ENCODE data around the gene CD151. TPM values are rescaled to one million over a fixed set of nuclear protein-coding genes. Genes with fewer than 3 reads are reported as not detected.
A peak's percentile ranks its signal among the peaks of the same experiment; 100 is the strongest.

Gene CD151
- total and polyA plus RNA-seq, 10 donors: 38.0 to 142 (median 81.4) TPM

DNA sequence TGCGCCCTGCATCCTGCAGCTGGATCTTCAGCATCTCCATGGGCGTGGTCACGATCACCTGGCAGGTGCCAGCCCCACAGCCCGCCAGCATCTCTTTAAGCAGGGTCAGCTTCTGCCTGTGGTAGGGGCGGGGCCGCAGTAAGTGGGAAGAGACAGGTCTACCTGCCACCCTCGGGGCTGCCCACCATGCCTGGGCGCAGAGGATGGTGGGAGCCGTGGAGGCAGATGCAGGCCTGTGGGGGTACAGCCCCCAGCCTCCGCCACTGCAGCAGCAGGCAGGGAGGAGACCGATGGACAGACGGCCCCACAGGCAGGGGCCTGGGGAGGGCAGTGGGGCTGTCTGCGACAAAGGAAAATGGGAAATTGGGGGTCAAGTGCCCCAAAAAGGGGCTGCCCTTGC, 39.9 kb upstream of the CD151 start:
- H3K27me3 ChIP-seq (replicated peaks in 1 of 7): peaks cover 0 to 32% (median 26%) of the 10 kb centered on the region in 7 donors
- H3K9me3 ChIP-seq: no peaks in the 10 kb centered on the region
- no peak for TF ChIP-seq POLR2A (IDR thresholded peaks at IDR 0.05)
- no peak for TF ChIP-seq POLR2AphosphoS5 (IDR thresholded peaks at IDR 0.05)
- TF ChIP-seq, protein P1, sequence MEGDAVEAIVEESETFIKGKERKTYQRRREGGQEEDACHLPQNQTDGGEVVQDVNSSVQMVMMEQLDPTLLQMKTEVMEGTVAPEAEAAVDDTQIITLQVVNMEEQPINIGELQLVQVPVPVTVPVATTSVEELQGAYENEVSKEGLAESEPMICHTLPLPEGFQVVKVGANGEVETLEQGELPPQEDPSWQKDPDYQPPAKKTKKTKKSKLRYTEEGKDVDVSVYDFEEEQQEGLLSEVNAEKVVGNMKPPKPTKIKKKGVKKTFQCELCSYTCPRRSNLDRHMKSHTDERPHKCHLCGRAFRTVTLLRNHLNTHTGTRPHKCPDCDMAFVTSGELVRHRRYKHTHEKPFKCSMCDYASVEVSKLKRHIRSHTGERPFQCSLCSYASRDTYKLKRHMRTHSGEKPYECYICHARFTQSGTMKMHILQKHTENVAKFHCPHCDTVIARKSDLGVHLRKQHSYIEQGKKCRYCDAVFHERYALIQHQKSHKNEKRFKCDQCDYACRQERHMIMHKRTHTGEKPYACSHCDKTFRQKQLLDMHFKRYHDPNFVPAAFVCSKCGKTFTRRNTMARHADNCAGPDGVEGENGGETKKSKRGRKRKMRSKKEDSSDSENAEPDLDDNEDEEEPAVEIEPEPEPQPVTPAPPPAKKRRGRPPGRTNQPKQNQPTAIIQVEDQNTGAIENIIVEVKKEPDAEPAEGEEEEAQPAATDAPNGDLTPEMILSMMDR (IDR thresholded peaks at IDR 0.05 in 8 of 11, conservative IDR thresholded peaks at IDR 0.05 in 3 of 11): no peak
- H3K36me3 ChIP-seq: peaks cover 0 to 42% (median 25%) of the 10 kb centered on the region in 6 donors
- H3K4me1 ChIP-seq: peaks cover 15 to 63% (median 46%) of the 10 kb centered on the region in 6 donors
- H3K4me3 ChIP-seq: no peak overlapping the region
- peak; percentile 70 for DNase-seq
- WGBS, 5 donors: 90 to 97% (median 96%) methylated on average over 8 to 13 of the region's 13 CpGs
- intact Hi-C loops (cut with DNase I; ENCODE audit: low total_unique reads): no loop called here
- H3K27ac ChIP-seq: no peak overlapping the region

DNA sequence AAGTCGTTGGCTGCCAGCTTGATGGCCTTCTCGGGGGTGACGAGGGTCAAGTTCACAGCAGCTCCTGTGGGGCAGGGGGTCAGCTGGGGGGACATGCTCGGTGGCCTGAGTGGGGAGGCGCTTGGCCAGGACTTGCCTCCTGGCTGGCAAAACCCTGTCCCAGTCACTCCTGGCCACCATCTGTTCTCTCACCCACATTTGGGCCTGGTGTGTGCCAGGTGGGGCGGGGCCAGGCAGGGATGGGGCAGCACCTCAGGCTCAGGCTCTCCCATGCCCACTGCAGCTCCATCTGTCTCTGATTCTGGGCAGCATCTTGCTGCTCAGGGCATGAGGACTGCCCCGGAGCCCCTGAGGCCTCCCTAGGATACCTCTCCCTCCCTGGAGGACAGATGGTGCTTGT, 39.2 kb upstream of the CD151 start:
- TF ChIP-seq, protein P1 (IDR thresholded peaks at IDR 0.05 in 8 of 11, conservative IDR thresholded peaks at IDR 0.05 in 3 of 11): no peak
- TF ChIP-seq POLR2A (IDR thresholded peaks at IDR 0.05) (no peak), POLR2AphosphoS5 (IDR thresholded peaks at IDR 0.05) (no peak)
- H3K27me3 ChIP-seq (replicated peaks in 1 of 7): peaks cover 0 to 25% (median 20%) of the 10 kb centered on the region in 7 donors
- DNase-seq: no peak
- H3K4me1 ChIP-seq: peaks cover 15 to 60% (median 46%) of the 10 kb centered on the region in 6 donors
- 85 to 96% (median 91%) methylated on average over 5 to 7 of the region's 7 CpGs for whole genome bisulfite sequencing, 5 donors
- H3K27ac ChIP-seq: no peak overlapping the region
- H3K9me3 ChIP-seq: no peaks in the 10 kb centered on the region
- intact Hi-C loops (cut with DNase I; ENCODE audit: low total_unique reads): no loop called here
- H3K36me3 ChIP-seq: peaks cover 0 to 42% (median 25%) of the 10 kb centered on the region in 6 donors
- H3K4me3 ChIP-seq: no peak overlapping the region

- Histone ChIP-seq H3K36me3 (peaks cover 0 to 45% (median 25%) of the 10 kb centered on the region in 6 donors), H3K27me3 (replicated peaks in 1 of 7) (peaks cover 0 to 19% (median 14%) of the 10 kb centered on the region in 7 donors), H3K9me3 (no peaks in the 10 kb centered on the region), H3K27ac (no peak overlapping the region), H3K4me1 (peaks cover 15 to 60% (median 49%) of the 10 kb centered on the region in 6 donors), H3K4me3 (no peak overlapping the region)
- no peak for DNase-seq
- WGBS, 5 donors: 89 to 95% (median 91%) methylated on average over 22 to 31 of the region's 31 CpGs
- TF ChIP-seq POLR2A (IDR thresholded peaks at IDR 0.05) (no peak), POLR2AphosphoS5 (IDR thresholded peaks at IDR 0.05) (peak in 1 of 3 donors; percentile 8)
- TF ChIP-seq, protein P1 (IDR thresholded peaks at IDR 0.05 in 8 of 11, conservative IDR thresholded peaks at IDR 0.05 in 3 of 11): no peak
- intact Hi-C loops (cut with DNase I; ENCODE audit: low total_unique reads): no loop called here
These were observed 38.6 kb upstream of the CD151 start for GRCh38 chr11:794013-794765.

Measured in spleen (tissue), 11 donors.